ENCODE data around the gene TTC13. TPM values are rescaled to one million over a fixed set of nuclear protein-coding genes. Genes with fewer than 3 reads are reported as not detected.

TTC13 gene
- total RNA-seq, 1 donor = 24.6 TPM

GRCh38 chr1:230977761-230978490, 735 bp downstream of the TTC13 start:
- peak overlapping the region; percentile 67 for H3K4me3 ChIP-seq (ENCODE audit: low read length)
- peaks cover 63% of the 10 kb centered on the region for H3K4me1 ChIP-seq (ENCODE audit: insufficient read depth, low read length)
- H3K27me3 ChIP-seq (ENCODE audit: insufficient read depth, low read length) = no peaks in the 10 kb centered on the region
- no peaks in the 10 kb centered on the region for H3K9me3 ChIP-seq (ENCODE audit: low read depth, low read length)

GRCh38 chr1:230976825-230977747, 1.6 kb downstream of the TTC13 start:
- H3K4me1 ChIP-seq (ENCODE audit: insufficient read depth, low read length) = peaks cover 71% of the 10 kb centered on the region
- H3K27me3 ChIP-seq (ENCODE audit: insufficient read depth, low read length) = no peaks in the 10 kb centered on the region
- no peaks in the 10 kb centered on the region for H3K9me3 ChIP-seq (ENCODE audit: low read depth, low read length)
- H3K4me3 ChIP-seq (ENCODE audit: low read length) = peak overlapping the region; percentile 67

GRCh38 chr1:230976360-230976759, 2.3 kb downstream of the TTC13 start:
- H3K4me3 ChIP-seq (ENCODE audit: low read length) = no peak overlapping the region
- H3K4me1 ChIP-seq (ENCODE audit: insufficient read depth, low read length) = peaks cover 77% of the 10 kb centered on the region
- H3K27me3 ChIP-seq (ENCODE audit: insufficient read depth, low read length) = no peaks in the 10 kb centered on the region
- no peaks in the 10 kb centered on the region for H3K9me3 ChIP-seq (ENCODE audit: low read depth, low read length)

- no peak overlapping the region for H3K4me3 ChIP-seq (ENCODE audit: low read length)
- no peaks in the 10 kb centered on the region for H3K27me3 ChIP-seq (ENCODE audit: insufficient read depth, low read length)
- H3K9me3 ChIP-seq (ENCODE audit: low read depth, low read length) = no peaks in the 10 kb centered on the region
- peaks cover 73% of the 10 kb centered on the region for H3K4me1 ChIP-seq (ENCODE audit: insufficient read depth, low read length)
Measured at GRCh38 chr1:230975636-230976035, 3.0 kb downstream of the TTC13 start.

- H3K27me3 ChIP-seq (ENCODE audit: insufficient read depth, low read length) = no peaks in the 10 kb centered on the region
- peaks cover 58% of the 10 kb centered on the region for H3K4me1 ChIP-seq (ENCODE audit: insufficient read depth, low read length)
- H3K9me3 ChIP-seq (ENCODE audit: low read depth, low read length) = no peaks in the 10 kb centered on the region
- H3K4me3 ChIP-seq (ENCODE audit: low read length) = no peak overlapping the region
Measured at GRCh38 chr1:230972855-230973271, 5.8 kb downstream of the TTC13 start.

GRCh38 chr1:230971771-230972170, 6.9 kb downstream of the TTC13 start:
- Histone ChIP-seq H3K4me1 (ENCODE audit: insufficient read depth, low read length) (peaks cover 47% of the 10 kb centered on the region), H3K27me3 (ENCODE audit: insufficient read depth, low read length) (no peaks in the 10 kb centered on the region)

GRCh38 chr1:230970432-230970831, 8.2 kb downstream of the TTC13 start:
- no peak overlapping the region for H3K4me3 ChIP-seq (ENCODE audit: low read length)
- no peaks in the 10 kb centered on the region for H3K9me3 ChIP-seq (ENCODE audit: low read depth, low read length)
- peaks cover 36% of the 10 kb centered on the region for H3K4me1 ChIP-seq (ENCODE audit: insufficient read depth, low read length)
- H3K27me3 ChIP-seq (ENCODE audit: insufficient read depth, low read length) = no peaks in the 10 kb centered on the region

More at GRCh38 chr1:230971771-230972170, 6.9 kb downstream of the TTC13 start:
- H3K4me3 ChIP-seq (ENCODE audit: low read length) = no peak overlapping the region
- H3K9me3 ChIP-seq (ENCODE audit: low read depth, low read length) = no peaks in the 10 kb centered on the region

- Histone ChIP-seq H3K27me3 (ENCODE audit: insufficient read depth, low read length) (no peaks in the 10 kb centered on the region), H3K4me3 (ENCODE audit: low read length) (no peak overlapping the region)
Measured at GRCh38 chr1:230966358-230966873, 12.2 kb downstream of the TTC13 start.

GRCh38 chr1:230965535-230965934, 13.1 kb downstream of the TTC13 start:
- H3K4me1 ChIP-seq (ENCODE audit: insufficient read depth, low read length) = peaks cover 4% of the 10 kb centered on the region
- no peaks in the 10 kb centered on the region for H3K27me3 ChIP-seq (ENCODE audit: insufficient read depth, low read length)
- no peak overlapping the region for H3K4me3 ChIP-seq (ENCODE audit: low read length)
- no peaks in the 10 kb centered on the region for H3K9me3 ChIP-seq (ENCODE audit: low read depth, low read length)

More at GRCh38 chr1:230966358-230966873, 12.2 kb downstream of the TTC13 start:
- Histone ChIP-seq H3K9me3 (ENCODE audit: low read depth, low read length) (no peaks in the 10 kb centered on the region), H3K4me1 (ENCODE audit: insufficient read depth, low read length) (peaks cover 4% of the 10 kb centered on the region)

- Histone ChIP-seq H3K4me3 (ENCODE audit: low read length) (no peak overlapping the region), H3K9me3 (ENCODE audit: low read depth, low read length) (no peaks in the 10 kb centered on the region), H3K4me1 (ENCODE audit: insufficient read depth, low read length) (peaks cover 4% of the 10 kb centered on the region), H3K27me3 (ENCODE audit: insufficient read depth, low read length) (no peaks in the 10 kb centered on the region)
Measured at GRCh38 chr1:230964896-230965295, 13.8 kb downstream of the TTC13 start.

GRCh38 chr1:230958370-230958769, 20.3 kb downstream of the TTC13 start:
- Histone ChIP-seq H3K27me3 (ENCODE audit: insufficient read depth, low read length) (no peaks in the 10 kb centered on the region), H3K9me3 (ENCODE audit: low read depth, low read length) (no peaks in the 10 kb centered on the region), H3K4me3 (ENCODE audit: low read length) (no peak overlapping the region), H3K4me1 (ENCODE audit: insufficient read depth, low read length) (peaks cover 4% of the 10 kb centered on the region)

- Histone ChIP-seq H3K4me3 (ENCODE audit: low read length) (no peak overlapping the region), H3K4me1 (ENCODE audit: insufficient read depth, low read length) (peaks cover 4% of the 10 kb centered on the region), H3K9me3 (ENCODE audit: low read depth, low read length) (no peaks in the 10 kb centered on the region), H3K27me3 (ENCODE audit: insufficient read depth, low read length) (no peaks in the 10 kb centered on the region)
Measured at GRCh38 chr1:230957580-230957989, 21.1 kb downstream of the TTC13 start.

GRCh38 chr1:230950404-230950803, 28.3 kb downstream of the TTC13 start:
- H3K27me3 ChIP-seq (ENCODE audit: insufficient read depth, low read length) = no peaks in the 10 kb centered on the region
- H3K4me3 ChIP-seq (ENCODE audit: low read length) = no peak overlapping the region
- H3K4me1 ChIP-seq (ENCODE audit: insufficient read depth, low read length) = peaks cover 4% of the 10 kb centered on the region
- H3K9me3 ChIP-seq (ENCODE audit: low read depth, low read length) = no peaks in the 10 kb centered on the region

GRCh38 chr1:230948903-230949302, 29.8 kb downstream of the TTC13 start:
- H3K9me3 ChIP-seq (ENCODE audit: low read depth, low read length) = no peaks in the 10 kb centered on the region
- H3K4me1 ChIP-seq (ENCODE audit: insufficient read depth, low read length) = peaks cover 4% of the 10 kb centered on the region
- H3K27me3 ChIP-seq (ENCODE audit: insufficient read depth, low read length) = no peaks in the 10 kb centered on the region
- no peak overlapping the region for H3K4me3 ChIP-seq (ENCODE audit: low read length)

GRCh38 chr1:230948301-230948700, 30.4 kb downstream of the TTC13 start:
- no peaks in the 10 kb centered on the region for H3K9me3 ChIP-seq (ENCODE audit: low read depth, low read length)

More at GRCh38 chr1:230948301-230948700, 30.4 kb downstream of the TTC13 start:
- Histone ChIP-seq H3K4me1 (ENCODE audit: insufficient read depth, low read length) (peaks cover 4% of the 10 kb centered on the region), H3K4me3 (ENCODE audit: low read length) (no peak overlapping the region), H3K27me3 (ENCODE audit: insufficient read depth, low read length) (no peaks in the 10 kb centered on the region)
